T-helper 17 cell (primary cell): ENCODE data around the gene PDHX. TPM values are rescaled to one million over a fixed set of nuclear protein-coding genes. Genes with fewer than 3 reads are reported as not detected.
A peak's percentile ranks its signal among the peaks of the same experiment; 100 is the strongest.

Source experiments
- ATAC-seq: fragments of 150-1000 bp; cut with Tn5 transposase; 2 replicates; pipeline ENCODE4 v1.10.0; 2021; ENCODE audit warnings: mild to moderate bottlenecking, moderate library complexity
- DNase-seq, 3 donors: peaks; one replicate each; pipeline versions ENCODE4 v3.0.0 to v3.0.0-alpha.2; 2020 to 2021
- H3K9me3 ChIP-seq: one replicate; pipeline ENCODE4 v1.7.0; 2013; ENCODE audit warnings: low read length, mild to moderate bottlenecking; ENCODE audit not compliant: control insufficient read depth, poor library complexity, severe bottlenecking
- H3K27ac Mint-ChIP-seq: one replicate; pipeline ENCODE4 v1.8.0; 2022; ENCODE audit warnings: mild to moderate bottlenecking, moderate library complexity, mixed read lengths
- H3K27me3 Mint-ChIP-seq: one replicate; pipeline ENCODE4 v1.8.0; 2022; ENCODE audit warnings: mixed read lengths
- H3K36me3 Mint-ChIP-seq: one replicate; pipeline ENCODE4 v1.8.0; 2022; ENCODE audit warnings: low read depth, mixed read lengths
- H3K4me1 Mint-ChIP-seq: one replicate; pipeline ENCODE4 v1.8.0; 2022; ENCODE audit warnings: mild to moderate bottlenecking, mixed read lengths
- H3K4me3 Mint-ChIP-seq: one replicate; pipeline ENCODE4 v1.8.0; 2022; ENCODE audit warnings: mild to moderate bottlenecking, moderate library complexity, mixed read lengths
- total RNA-seq, 4 donors: library from RNA in 2 of 4; stranded (reverse) in 2 of 4; gene quantifications; one replicate each; pipeline ENCODE4 v1.2.3 and lab custom pipeline; 2022 to 2026

PDHX gene
- total RNA-seq, 2 donors from 2014 or later: 16.0 to 20.8 TPM

DNA sequence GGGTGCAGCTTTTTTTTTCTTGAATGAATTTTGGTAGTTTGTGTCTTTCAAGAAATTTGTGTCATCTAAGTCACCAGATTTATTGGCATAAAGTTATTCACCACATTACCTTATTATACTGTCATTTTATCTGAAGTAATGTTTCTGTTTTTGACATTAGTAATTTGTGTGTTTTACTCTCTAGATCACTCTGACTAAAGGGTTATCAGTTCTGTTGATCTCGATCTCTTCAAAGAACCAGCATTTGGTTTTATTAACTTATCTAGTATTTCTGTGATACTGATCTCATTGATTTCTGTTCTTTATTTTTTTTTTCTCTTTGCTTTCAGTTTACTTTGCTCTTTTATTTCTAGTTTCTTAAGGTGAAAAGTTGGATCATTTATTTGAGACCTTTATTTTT, 55.5 kb downstream of the PDHX start:
- H3K27ac Mint-ChIP-seq: no peak overlapping the region

DNA sequence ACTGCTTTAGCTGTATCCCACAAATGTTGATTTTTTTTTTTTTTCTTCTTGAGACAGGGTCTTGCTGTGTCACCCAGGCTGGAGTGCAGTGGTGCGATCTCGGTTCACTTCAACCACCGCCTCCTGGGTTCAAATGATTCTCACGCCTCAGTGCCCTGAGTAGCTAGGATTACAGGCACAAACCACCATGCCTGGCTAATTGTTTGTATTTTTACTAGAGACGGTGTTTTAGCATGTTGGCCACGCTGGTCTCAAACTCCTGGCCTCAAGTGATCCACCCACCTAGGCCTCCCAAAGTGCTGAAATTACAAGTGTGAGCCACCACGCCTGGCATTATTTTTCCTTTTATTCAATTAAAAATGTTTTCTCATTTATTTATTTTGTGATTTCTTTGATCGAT, 55.9 kb downstream of the PDHX start:
- Mint-ChIP-seq H3K36me3 (peaks cover 15% of the 10 kb centered on the region), H3K27ac (no peak overlapping the region), H3K27me3 (no peaks in the 10 kb centered on the region)

More for the DNA sequence above, 55.5 kb downstream of the PDHX start:
- no peaks in the 10 kb centered on the region for H3K27me3 Mint-ChIP-seq
- H3K4me3 Mint-ChIP-seq: no peak overlapping the region
- no peak for ATAC-seq
- no peaks in the 10 kb centered on the region for H3K9me3 ChIP-seq
- peaks cover 15% of the 10 kb centered on the region for H3K36me3 Mint-ChIP-seq
- H3K4me1 Mint-ChIP-seq: peaks cover 6% of the 10 kb centered on the region
- DNase-seq: no peak

DNA sequence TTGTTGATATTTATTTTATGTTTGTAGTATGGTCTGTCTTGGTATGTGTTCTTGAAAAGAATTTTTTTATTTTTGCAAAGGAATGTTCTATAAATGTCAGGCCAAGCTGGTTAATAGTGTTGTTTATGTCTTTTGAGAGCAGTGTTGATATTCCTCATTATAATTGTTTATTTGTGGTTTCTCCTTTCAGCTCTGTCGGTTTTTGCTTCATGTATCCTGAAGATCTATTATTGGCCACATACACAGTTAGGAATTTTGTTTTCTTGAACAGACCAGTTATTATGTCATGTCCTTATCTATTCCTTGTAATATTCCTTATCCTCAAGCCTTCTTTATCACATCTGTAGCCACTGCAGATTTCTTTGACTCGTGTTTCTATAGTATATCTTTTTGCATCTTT, 56.5 kb downstream of the PDHX start:
- no peak overlapping the region for H3K27ac Mint-ChIP-seq
- DNase-seq (no peak), ATAC-seq (no peak)
- H3K9me3 ChIP-seq: no peaks in the 10 kb centered on the region
- H3K4me3 Mint-ChIP-seq: no peak overlapping the region
- peaks cover 17% of the 10 kb centered on the region for H3K36me3 Mint-ChIP-seq
- peaks cover 6% of the 10 kb centered on the region for H3K4me1 Mint-ChIP-seq
- no peaks in the 10 kb centered on the region for H3K27me3 Mint-ChIP-seq

More for the DNA sequence above, 55.9 kb downstream of the PDHX start:
- H3K9me3 ChIP-seq: no peaks in the 10 kb centered on the region
- DNase-seq: no peak
- peaks cover 6% of the 10 kb centered on the region for H3K4me1 Mint-ChIP-seq
- no peak for ATAC-seq
- H3K4me3 Mint-ChIP-seq: no peak overlapping the region

DNA sequence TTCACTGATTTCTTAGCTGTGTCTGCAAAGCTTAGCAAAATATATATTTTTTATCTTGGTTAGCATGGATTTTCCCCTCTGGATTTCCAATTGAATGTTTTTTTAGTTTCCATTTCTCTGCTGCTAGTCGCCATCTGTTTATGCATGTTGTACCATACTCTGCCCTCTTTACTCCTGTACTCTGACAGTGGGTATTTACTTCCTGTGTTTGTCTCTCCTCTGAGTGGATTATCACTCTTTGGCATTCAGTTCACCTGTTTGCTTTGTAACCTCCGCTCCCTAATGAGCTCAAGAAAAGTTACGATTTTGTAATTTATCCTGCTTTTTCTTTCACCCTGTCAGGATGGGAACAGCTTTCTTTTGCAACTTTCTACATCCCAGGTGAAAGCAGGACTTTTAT, 59.1 kb downstream of the PDHX start:
- H3K27me3 Mint-ChIP-seq: no peaks in the 10 kb centered on the region
- ATAC-seq (no peak), DNase-seq (no peak)
- peaks cover 25% of the 10 kb centered on the region for H3K36me3 Mint-ChIP-seq
- H3K27ac Mint-ChIP-seq: peak overlapping the region; percentile 77
- H3K4me1 Mint-ChIP-seq: peaks cover 7% of the 10 kb centered on the region
- no peaks in the 10 kb centered on the region for H3K9me3 ChIP-seq
- H3K4me3 Mint-ChIP-seq: no peak overlapping the region

DNA sequence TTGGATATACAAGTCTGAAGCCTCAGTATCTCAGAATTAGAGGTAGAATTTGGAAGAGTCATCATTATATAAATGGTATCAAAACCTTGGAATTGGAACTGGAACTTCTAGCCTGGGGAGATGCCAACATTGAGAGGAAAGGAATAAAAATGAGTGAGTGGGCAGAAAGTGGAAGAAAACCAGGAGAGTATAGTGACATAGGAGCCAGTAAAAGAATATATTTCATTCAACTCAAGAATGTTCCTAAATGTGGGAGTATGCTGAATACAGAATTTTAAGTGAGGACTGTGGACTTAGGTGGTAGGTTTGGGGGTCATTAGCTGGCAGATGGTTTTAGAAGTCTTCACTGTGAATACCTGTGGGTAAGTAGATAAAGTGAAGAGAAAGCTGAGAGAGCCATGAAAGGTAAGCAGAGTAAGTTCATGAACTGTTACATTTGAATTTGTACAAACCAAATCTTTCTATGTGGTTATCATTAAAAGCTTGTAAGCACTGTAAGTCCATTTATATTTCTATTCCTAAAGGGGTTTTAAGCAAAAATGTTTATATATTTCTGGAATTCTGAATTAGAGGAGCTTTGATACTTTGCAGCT, 60.2 kb downstream of the PDHX start:
- Mint-ChIP-seq H3K27me3 (no peaks in the 10 kb centered on the region), H3K4me1 (peaks cover 6% of the 10 kb centered on the region), H3K4me3 (no peak overlapping the region), H3K36me3 (peaks cover 27% of the 10 kb centered on the region), H3K27ac (peak overlapping the region; percentile 39)
- H3K9me3 ChIP-seq: no peaks in the 10 kb centered on the region
- ATAC-seq: no peak
- DNase-seq: no peak

DNA sequence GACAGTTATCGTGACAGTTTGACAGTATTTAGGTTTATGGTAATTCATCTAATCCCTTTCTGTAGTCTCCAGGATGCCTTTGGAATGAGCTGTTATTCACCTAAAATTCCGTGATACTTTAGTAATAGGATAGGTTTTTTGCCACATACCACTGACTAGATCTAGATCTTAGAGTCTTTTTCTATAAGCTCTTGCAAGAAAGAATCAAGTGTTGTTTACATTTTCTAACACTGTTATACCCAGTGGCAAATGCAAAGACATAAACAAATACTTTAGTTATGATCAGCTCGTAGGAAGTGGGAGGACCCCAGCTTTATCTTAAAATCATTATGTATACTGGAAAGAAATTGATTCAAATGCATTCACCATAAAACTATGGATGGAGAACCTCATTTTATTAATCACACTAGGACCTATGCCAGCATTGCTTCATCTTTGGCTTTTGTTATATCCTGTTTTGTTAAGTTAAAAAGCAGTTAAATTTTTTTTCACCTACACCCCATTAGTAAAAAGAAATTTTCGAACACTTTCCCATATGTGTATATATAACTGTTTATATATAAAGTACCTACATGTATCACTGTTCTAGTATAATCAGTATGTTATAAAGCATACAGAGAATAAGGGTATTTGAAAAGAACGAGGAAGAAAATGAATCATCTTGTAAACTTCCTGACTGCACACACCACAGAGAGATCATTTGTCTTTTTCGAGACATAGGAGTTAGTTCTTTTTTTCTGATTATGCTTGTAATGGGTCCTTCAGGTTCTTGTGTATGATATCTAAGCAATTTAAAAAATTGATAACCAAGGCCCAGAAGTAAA, 60.9 kb downstream of the PDHX start:
- Mint-ChIP-seq H3K27ac (no peak overlapping the region), H3K4me3 (no peak overlapping the region), H3K36me3 (peaks cover 30% of the 10 kb centered on the region), H3K4me1 (peaks cover 6% of the 10 kb centered on the region), H3K27me3 (no peaks in the 10 kb centered on the region)
- ATAC-seq (no peak), DNase-seq (no peak)
- no peaks in the 10 kb centered on the region for H3K9me3 ChIP-seq

DNA sequence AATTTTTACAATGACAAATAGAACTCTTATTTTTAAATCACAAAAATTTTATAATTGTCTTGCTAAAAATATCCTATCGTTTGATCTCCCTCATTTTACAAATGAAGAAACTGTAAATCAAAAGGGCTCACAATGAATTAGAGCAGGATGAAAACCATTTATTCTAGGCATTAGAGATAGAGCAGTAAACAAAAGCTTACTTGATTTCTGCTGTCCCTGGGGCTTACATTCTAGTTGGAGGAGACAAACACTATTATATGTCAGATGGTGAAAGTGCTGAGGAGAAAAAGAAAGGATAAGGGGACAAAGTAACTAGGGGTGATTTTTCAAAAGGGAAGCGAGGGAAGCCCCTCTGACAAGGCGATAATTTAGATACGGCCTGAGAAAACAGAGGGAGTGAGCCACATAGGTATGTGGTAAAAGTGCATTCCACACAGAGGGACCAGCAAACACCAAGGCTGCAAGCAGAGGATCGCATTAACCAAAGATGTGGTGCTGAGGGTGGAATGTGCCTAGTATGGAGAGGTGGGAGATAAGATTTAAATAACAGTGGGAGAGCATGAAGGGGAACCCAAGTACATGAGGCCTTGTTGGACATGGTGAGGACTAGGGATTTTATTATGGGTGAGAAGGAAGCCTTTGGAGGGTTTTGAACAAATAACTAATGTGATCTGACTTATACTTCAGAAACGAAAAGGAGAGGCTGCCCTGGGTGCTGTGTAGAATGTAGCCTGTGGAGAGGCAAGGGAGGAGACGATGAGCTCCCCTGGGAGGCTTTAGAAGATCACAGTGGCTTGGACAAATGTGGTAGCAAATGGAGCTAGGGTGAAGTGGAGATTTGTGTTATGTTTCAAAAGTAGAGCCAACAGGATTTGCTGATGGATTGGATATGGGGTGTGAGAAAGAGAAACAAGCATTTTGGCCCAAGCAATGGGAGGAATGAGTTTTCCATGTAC, 62.1 kb downstream of the PDHX start:
- Mint-ChIP-seq H3K27me3 (no peaks in the 10 kb centered on the region), H3K4me1 (peaks cover 6% of the 10 kb centered on the region), H3K27ac (no peak overlapping the region), H3K36me3 (peaks cover 30% of the 10 kb centered on the region), H3K4me3 (no peak overlapping the region)
- no peak for ATAC-seq
- DNase-seq: no peak
- H3K9me3 ChIP-seq: no peaks in the 10 kb centered on the region

DNA sequence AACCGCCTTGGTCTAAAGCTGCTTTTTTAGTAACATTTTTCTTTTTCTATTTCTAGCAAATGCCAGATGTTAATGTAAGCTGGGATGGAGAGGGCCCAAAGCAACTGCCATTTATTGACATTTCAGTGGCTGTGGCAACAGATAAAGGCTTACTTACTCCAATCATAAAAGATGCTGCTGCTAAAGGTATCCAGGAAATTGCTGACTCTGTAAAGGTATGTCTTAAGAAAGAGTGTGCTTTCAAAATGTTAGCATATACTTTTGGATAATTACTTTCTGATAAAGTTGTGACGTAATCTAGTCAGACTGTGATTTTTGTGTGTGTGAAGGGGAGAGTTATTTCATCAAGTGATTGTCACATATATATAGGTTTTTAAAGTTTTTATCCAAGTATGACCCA, 68.1 kb downstream of the PDHX start:
- Mint-ChIP-seq H3K27me3 (no peaks in the 10 kb centered on the region), H3K27ac (no peak overlapping the region), H3K4me3 (no peak overlapping the region), H3K36me3 (peaks cover 10% of the 10 kb centered on the region), H3K4me1 (peaks cover 17% of the 10 kb centered on the region)
- no peaks in the 10 kb centered on the region for H3K9me3 ChIP-seq
- no peak for DNase-seq
- no peak for ATAC-seq

DNA sequence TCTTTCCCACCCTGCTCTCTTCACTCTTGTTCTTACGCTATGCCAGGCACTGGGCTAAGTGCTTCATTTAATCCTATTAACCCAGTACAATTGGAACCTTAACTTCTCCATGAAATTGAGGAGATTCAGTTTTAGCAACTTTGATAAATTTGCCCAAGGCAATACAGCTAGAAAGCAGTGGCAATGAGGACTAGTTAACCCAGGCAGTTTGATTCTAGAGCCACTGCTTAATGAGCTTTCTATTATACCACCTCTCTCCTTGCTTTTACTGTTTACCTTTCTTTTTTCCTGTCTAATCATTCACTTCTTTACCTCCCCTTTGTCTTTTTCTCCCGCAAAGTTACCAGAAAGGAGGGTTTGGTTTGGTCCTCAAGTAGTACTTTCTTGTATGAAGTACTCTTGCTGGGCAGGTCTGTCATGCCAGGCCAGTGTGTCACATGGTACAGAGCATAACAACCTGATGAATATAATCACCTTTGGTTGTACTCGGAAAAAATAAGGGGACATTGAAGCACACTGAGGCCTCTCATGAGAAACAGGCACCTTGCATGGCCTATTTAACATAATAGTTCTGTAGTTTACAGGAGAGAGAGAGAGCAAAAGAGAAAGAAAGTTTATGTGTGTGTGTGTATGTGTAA, 70.6 kb downstream of the PDHX start:
- DNase-seq (no peak), ATAC-seq (no peak)
- peaks cover 8% of the 10 kb centered on the region for H3K36me3 Mint-ChIP-seq
- H3K4me3 Mint-ChIP-seq: no peak overlapping the region
- peaks cover 15% of the 10 kb centered on the region for H3K4me1 Mint-ChIP-seq
- H3K27me3 Mint-ChIP-seq: no peaks in the 10 kb centered on the region
- H3K27ac Mint-ChIP-seq: peak overlapping the region; percentile 30
- no peaks in the 10 kb centered on the region for H3K9me3 ChIP-seq

DNA sequence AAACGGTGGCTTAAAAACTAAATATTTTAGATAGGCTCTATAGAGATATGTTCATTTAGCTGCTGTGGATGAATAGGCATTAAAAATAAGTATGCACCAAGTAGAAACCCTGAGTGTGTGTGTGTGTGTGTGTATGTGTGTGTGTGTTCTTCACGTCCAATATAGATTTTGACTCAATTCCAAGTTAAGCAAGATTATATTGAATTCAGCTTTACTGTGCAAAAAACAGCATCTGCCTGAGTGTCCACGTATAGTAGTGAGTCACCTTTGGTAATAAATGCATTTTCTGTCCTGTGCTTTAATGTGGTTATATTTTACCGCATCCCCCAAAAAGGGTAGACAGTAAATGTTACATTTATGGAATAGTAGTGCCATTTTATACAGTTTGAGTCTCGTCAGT, 71.2 kb downstream of the PDHX start:
- Mint-ChIP-seq H3K36me3 (peaks cover 3% of the 10 kb centered on the region), H3K27me3 (no peaks in the 10 kb centered on the region), H3K27ac (peak overlapping the region; percentile 30), H3K4me1 (peaks cover 15% of the 10 kb centered on the region), H3K4me3 (no peak overlapping the region)
- H3K9me3 ChIP-seq: no peaks in the 10 kb centered on the region
- ATAC-seq (no peak), DNase-seq (no peak)

DNA sequence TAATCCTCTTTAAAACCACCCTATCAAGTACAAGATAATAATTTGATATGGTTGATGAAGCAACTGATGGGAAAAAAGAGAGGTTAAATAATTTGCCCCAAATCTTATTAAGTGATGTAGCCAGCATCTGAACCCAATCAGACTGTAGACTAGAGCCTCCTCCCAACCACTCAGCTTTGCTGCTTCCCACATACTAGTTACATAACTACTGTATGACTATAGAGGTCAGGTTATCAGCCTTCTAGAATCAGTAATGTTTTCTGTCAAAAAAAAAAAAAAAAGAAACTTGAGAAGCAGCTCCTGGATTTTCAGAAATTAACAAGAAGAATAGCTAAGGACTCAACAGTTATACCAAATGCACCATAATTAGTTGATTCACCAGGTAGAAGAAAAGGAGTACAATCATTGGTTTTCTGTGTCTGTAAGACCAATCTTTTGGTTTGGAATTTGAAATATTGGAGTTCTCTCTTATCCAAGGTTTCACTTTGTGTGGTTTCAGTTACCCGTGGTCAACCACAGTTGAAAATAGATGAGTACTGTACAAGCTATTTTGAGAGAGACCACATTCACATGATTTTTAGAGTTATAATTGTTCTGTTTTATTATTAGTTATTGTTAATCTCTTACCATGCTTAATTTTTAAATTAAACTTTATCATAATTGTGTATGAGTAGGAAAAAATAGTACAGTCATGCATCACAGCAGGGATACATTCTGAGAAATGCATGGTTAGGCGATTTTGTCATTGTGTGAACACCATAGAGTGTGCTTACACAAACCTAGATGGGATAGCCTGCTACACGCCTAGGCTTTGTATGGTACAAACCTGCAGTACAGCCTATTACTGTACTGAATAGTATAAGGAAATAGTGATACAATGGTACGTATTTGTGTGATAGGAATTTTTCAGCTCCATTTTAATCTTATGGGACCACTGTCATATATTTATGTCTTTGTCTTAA, 72.2 kb downstream of the PDHX start:
- ATAC-seq: no peak
- no peaks in the 10 kb centered on the region for H3K9me3 ChIP-seq
- DNase-seq: no peak
- Mint-ChIP-seq H3K27ac (peak overlapping the region; percentile 66), H3K27me3 (no peaks in the 10 kb centered on the region), H3K4me1 (peaks cover 15% of the 10 kb centered on the region), H3K36me3 (peaks cover 3% of the 10 kb centered on the region), H3K4me3 (no peak overlapping the region)

DNA sequence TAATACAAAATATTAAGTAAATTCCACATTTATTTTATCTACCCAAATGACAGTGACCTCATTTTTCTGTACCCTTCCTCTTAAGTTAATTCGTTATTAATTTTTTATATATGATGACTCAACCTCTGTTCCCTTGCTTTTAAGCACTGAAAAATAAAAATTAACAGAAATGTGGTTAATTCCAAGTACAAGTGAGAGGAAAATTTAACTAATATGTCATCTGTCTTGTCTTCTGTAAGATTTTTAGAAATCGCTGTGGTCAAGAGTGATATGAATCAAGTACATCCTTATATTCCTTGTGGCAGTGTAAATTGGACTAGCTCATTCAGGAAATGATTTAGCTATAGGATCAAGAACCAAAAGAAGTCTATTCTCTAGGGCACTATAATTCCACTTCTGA, 74.5 kb downstream of the PDHX start:
- ATAC-seq: no peak

More for the DNA sequence above, 74.5 kb downstream of the PDHX start:
- Mint-ChIP-seq H3K27ac (no peak overlapping the region), H3K36me3 (no peaks in the 10 kb centered on the region), H3K27me3 (no peaks in the 10 kb centered on the region), H3K4me3 (no peak overlapping the region), H3K4me1 (peaks cover 14% of the 10 kb centered on the region)
- H3K9me3 ChIP-seq: no peaks in the 10 kb centered on the region
- DNase-seq: no peak
